Peyer's patch (tissue), 4 donors: ENCODE measurements around the gene ELF5.

Experiments
- CTCF ChIP-seq, 6 experiments: fragments of 450-650 bp in 4 of 6; fragments of 200-600 bp in 2 of 6; sonication (generic) in 1 of 6; IDR thresholded peaks; one replicate each; pipeline ENCODE4 v1.5.1; 2017 to 2019; ENCODE audit warnings: antibody characterized with exemption in 6 of 6, mild to moderate bottlenecking in 3 of 6, moderate library complexity in 1 of 6
- POLR2A ChIP-seq, 2 donors: fragments of 450-650 bp; IDR thresholded peaks; one replicate each; pipeline ENCODE4 v1.5.1; 2017; ENCODE audit warnings: antibody characterized with exemption in 2 of 2, mild to moderate bottlenecking in 2 of 2, moderate library complexity in 2 of 2

- no peak for TF ChIP-seq POLR2A (IDR thresholded peaks at IDR 0.05)
- TF ChIP-seq CTCF (IDR thresholded peaks at IDR 0.05) = peak; percentile 28 to 77 (median 72)
These were observed 20.7 kb downstream of the ELF5 start for GRCh38 chr11:34492806-34493414.
